HG02973 (cell line): ENCODE results near the gene ECE1.
"Not testable (repeated sequence)": the region's sequence is repeated elsewhere in the genome, so short reads cannot be mapped to it uniquely, and the experiment has no call there.

ENCODE experiments used
- ATAC-seq: cut with Tn5 transposase; IDR thresholded peaks from one replicate; pipeline ENCODE4 v1.9.1; 2021; ENCODE audit warnings: moderate library complexity; ENCODE audit not compliant: unreplicated experiment

The ECE1 gene

GRCh38 chr1:21292984-21293536 lies 2.8 kb upstream of the ECE1 start:
- ATAC-seq, result no peak

GRCh38 chr1:21292503-21292983 lies 2.3 kb upstream of the ECE1 start:
- no peak for ATAC-seq

- no peak for ATAC-seq
Observed at GRCh38 chr1:21291964-21292363, 1.7 kb upstream of the ECE1 start.

GRCh38 chr1:21291184-21291583 lies 921 bp upstream of the ECE1 start:
- ATAC-seq, result no peak

GRCh38 chr1:21290546-21290944 lies 282 bp upstream of the ECE1 start:
- ATAC-seq, result no peak

- ATAC-seq, result no peak
Observed at GRCh38 chr1:21289127-21289526, 1.1 kb downstream of the ECE1 start.

- no peak for ATAC-seq
Observed at GRCh38 chr1:21287905-21288514, 2.3 kb downstream of the ECE1 start.

- not testable (repeated sequence) for ATAC-seq
Observed at GRCh38 chr1:21285386-21285785, 4.9 kb downstream of the ECE1 start.

GRCh38 chr1:21285055-21285372 lies 5.2 kb downstream of the ECE1 start:
- no peak for ATAC-seq

GRCh38 chr1:21284206-21285054 lies 5.8 kb downstream of the ECE1 start:
- no peak for ATAC-seq

- no peak for ATAC-seq
Observed at GRCh38 chr1:21283524-21283923, 6.7 kb downstream of the ECE1 start.

- ATAC-seq, result not testable (repeated sequence)
Observed at GRCh38 chr1:21282020-21282419, 8.2 kb downstream of the ECE1 start.

- ATAC-seq, result no peak
Observed at GRCh38 chr1:21280482-21280881, 9.8 kb downstream of the ECE1 start.

GRCh38 chr1:21280011-21280471 lies 10.2 kb downstream of the ECE1 start:
- ATAC-seq, result no peak

GRCh38 chr1:21278860-21279845 lies 11.1 kb downstream of the ECE1 start:
- no peak for ATAC-seq

- no peak for ATAC-seq
Observed at GRCh38 chr1:21278208-21278859, 11.9 kb downstream of the ECE1 start.

- no peak for ATAC-seq
Observed at GRCh38 chr1:21277180-21277579, 13.1 kb downstream of the ECE1 start.

- no peak for ATAC-seq
Observed at GRCh38 chr1:21272540-21272939, 17.7 kb downstream of the ECE1 start.

- no peak for ATAC-seq
Observed at GRCh38 chr1:21271550-21271949, 18.7 kb downstream of the ECE1 start.

- peak; percentile 46 for ATAC-seq
Observed at GRCh38 chr1:21270086-21270689, 20.1 kb downstream of the ECE1 start.
